Mucosa of descending colon (tissue), 3 donors: ENCODE data around the gene AKAP12. TPM values are rescaled to one million over a fixed set of nuclear protein-coding genes. Genes with fewer than 3 reads are reported as not detected.

Experiments used
- ATAC-seq: fragments of 200-7000 bp; cut with Tn5 transposase; one replicate; pipeline ENCODE4 v1.9.1; 2020; ENCODE audit warnings: mild to moderate bottlenecking, moderate library complexity
- DNase-seq, 3 donors: peaks; one replicate each; pipeline ENCODE4 v3.0.0-alpha.2; 2020
- H3K36me3 ChIP-seq: fragments of 200-600 bp; one replicate; pipeline ENCODE4 v1.8.0; 2021; ENCODE audit warnings: low read depth, mild to moderate bottlenecking
- H3K4me1 ChIP-seq: fragments of 200-600 bp; one replicate; pipeline ENCODE4 v1.8.0; 2021; ENCODE audit warnings: low read depth, mild to moderate bottlenecking
- H3K4me3 ChIP-seq: fragments of 200-600 bp; one replicate; pipeline ENCODE4 v1.8.0; 2021; ENCODE audit warnings: mild to moderate bottlenecking
- H3K9me3 ChIP-seq: fragments of 200-600 bp; one replicate; pipeline ENCODE4 v1.8.0; 2021; ENCODE audit warnings: mild to moderate bottlenecking
- intact Hi-C, 2 donors: fragments of 100-400 bp; cut with DNase I in 1 of 2; cut with micrococcal nuclease in 1 of 2; formaldehyde crosslinking; loops; one replicate each; pipeline versions ENCODE4 v1.11.0 to v1.11.1; 2022; cut with DNase I, micrococcal nuclease
- total RNA-seq, 3 donors: library from RNA; stranded (reverse); fragmentation: NEBNext Ultra II Directional in 2 of 3; extraction: Animal tissue kit (Norgen Biotek cat#: 25700) in 2 of 3; gene quantifications; one replicate each; pipeline versions ENCODE4 v1.2.1 to v1.2.4, GENCODE V29; 2021 to 2023
- TF ChIP-seq, protein P1 (sequence below): fragments of 200-600 bp; IDR thresholded peaks from one replicate; pipeline ENCODE4 v1.8.0; 2022; ENCODE audit warnings: antibody characterized with exemption, mild to moderate bottlenecking
- donor health status: DM: no; HTN: no; CAD: no; lungs with moderate emphysema.
- donor health status: DM: no; HTN: no; CAD: no.
- donor health status: DM: no; HTN: yes; CAD: no.

AKAP12 gene
- total RNA-seq, 3 donors from 2014 or later: 6.3 to 192 (median 15.3) TPM

DNA sequence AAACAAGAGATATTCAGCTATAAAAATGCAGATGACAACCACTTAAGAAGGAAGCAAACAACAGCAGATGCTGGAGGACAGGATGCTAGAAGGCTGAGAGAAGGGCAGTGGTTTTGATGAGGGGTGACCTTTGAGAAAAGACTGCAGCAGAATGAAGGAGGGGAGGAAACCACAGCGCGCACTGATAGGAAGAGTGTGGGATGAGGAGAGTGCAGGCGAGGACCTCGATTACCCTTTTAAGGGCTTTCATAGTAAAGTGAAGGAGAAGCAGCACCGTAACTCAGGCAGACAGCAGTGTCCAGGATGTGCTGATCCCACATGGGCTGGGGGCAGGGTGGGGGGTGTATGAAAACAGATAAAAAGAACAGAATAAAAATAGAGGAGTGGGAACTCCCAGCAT lies 132.4 kb downstream of the AKAP12 start:
- Histone ChIP-seq H3K4me3 (no peak overlapping the region), H3K9me3 (no peaks in the 10 kb centered on the region), H3K36me3 (no peaks in the 10 kb centered on the region), H3K4me1 (no peaks in the 10 kb centered on the region)
- intact Hi-C loops: no loop called here
- TF ChIP-seq, protein P1, sequence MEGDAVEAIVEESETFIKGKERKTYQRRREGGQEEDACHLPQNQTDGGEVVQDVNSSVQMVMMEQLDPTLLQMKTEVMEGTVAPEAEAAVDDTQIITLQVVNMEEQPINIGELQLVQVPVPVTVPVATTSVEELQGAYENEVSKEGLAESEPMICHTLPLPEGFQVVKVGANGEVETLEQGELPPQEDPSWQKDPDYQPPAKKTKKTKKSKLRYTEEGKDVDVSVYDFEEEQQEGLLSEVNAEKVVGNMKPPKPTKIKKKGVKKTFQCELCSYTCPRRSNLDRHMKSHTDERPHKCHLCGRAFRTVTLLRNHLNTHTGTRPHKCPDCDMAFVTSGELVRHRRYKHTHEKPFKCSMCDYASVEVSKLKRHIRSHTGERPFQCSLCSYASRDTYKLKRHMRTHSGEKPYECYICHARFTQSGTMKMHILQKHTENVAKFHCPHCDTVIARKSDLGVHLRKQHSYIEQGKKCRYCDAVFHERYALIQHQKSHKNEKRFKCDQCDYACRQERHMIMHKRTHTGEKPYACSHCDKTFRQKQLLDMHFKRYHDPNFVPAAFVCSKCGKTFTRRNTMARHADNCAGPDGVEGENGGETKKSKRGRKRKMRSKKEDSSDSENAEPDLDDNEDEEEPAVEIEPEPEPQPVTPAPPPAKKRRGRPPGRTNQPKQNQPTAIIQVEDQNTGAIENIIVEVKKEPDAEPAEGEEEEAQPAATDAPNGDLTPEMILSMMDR: no peak
- ATAC-seq (no peak), DNase-seq (no peak)

DNA sequence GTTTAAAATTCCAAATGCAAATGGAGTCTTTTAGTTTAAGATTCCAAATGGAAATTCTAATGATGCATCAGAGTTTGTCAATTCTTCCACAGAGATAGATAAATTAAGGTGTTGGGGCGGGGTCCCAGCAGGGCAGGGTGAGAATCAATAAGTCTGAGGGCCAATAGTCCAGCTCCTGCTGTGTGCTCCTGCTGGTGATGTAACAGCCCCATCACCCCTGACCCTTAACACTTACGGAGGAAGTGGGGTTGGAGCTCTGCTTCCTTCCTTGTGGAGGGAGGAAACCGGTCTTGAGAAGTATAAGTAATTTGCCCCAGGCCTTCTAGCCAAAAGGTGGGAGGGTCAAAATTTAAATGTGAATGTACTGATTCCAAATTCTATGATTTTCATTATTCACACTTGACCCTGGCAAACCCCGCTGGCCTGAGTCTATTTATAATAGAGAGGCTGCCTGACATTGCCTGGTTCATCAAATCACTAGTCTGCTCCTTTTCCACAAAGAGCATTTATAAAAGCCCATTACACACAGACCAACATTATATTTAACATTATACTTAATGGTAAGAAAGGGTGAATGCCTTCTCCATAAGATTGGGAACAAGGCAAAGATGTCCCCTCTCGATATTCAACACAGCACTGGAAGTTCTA lies 134.4 kb downstream of the AKAP12 start:
- Histone ChIP-seq H3K4me1 (no peaks in the 10 kb centered on the region), H3K9me3 (no peaks in the 10 kb centered on the region), H3K4me3 (no peak overlapping the region), H3K36me3 (no peaks in the 10 kb centered on the region)
- intact Hi-C loops: no loop called here
- peak; percentile 16 for ATAC-seq
- DNase-seq: no peak
- TF ChIP-seq, protein P1: no peak

DNA sequence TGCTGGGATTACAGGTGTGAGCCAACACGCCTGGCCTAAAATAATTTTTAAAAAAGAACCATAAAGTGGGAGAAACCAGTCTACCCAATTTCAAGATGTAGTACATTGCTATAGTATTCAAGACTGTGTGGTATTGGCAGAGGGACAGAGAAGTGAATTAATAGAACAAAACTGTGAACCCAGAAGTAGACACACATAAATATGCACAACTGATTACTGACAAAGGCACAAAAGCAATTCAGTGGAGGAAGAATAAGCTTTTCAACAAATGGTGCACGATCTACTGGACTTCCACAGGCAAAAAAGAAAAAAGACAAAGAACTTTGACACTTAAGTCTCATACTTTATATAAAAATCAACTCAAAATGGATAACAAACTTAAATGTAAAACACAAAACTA lies 136.1 kb downstream of the AKAP12 start:
- Histone ChIP-seq H3K9me3 (no peaks in the 10 kb centered on the region), H3K4me1 (no peaks in the 10 kb centered on the region), H3K4me3 (no peak overlapping the region), H3K36me3 (no peaks in the 10 kb centered on the region)
- ATAC-seq (no peak), DNase-seq (no peak)
- TF ChIP-seq, protein P1: no peak
- intact Hi-C loops: no loop called here

DNA sequence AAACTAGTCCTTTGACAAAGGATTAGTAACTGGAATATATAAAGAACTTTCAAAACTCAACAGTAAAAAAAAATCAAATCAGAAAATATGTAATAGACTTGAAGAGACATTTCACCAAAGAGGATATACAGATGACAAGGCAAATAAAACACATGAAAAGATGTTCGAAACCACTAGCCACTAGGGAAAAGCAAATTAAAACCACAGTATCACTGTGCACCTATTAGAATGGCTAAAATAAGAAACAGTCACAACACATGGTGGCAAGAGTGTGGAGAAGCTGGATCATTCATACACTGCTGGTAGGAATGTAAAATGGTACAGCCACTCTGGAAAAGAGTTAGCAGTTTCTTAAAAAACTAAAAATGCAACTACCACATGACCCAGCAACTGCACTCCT lies 136.7 kb downstream of the AKAP12 start:
- DNase-seq: no peak
- H3K4me3 ChIP-seq: no peak overlapping the region
- H3K36me3 ChIP-seq: no peaks in the 10 kb centered on the region
- H3K9me3 ChIP-seq: no peaks in the 10 kb centered on the region
- intact Hi-C loops: no loop called here
- ATAC-seq: no peak
- TF ChIP-seq, protein P1: no peak
- no peaks in the 10 kb centered on the region for H3K4me1 ChIP-seq

DNA sequence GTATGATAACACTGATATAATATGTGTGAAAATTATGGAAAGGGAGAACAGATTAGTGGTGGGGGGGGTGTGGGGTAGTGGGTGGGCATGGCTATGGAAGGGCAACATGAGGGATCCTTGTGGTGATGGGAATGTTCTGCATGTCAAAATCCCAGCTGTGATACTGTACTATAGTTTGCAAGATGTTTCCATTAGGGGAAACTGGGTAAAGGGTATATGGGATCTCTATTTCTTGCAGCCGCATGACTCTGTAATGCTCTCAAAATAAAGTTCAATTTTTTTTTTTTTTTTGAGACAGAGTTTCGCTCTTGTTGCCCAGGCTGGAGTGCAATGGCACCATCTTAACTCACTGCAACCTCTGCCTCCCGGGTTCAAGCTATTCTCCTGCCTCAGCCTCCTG lies 137.3 kb downstream of the AKAP12 start:
- Histone ChIP-seq H3K9me3 (no peaks in the 10 kb centered on the region), H3K4me1 (no peaks in the 10 kb centered on the region), H3K36me3 (no peaks in the 10 kb centered on the region), H3K4me3 (no peak overlapping the region)
- DNase-seq (no peak), ATAC-seq (no peak)
- TF ChIP-seq, protein P1: no peak
- intact Hi-C loops: no loop called here
